Breast epithelium (tissue), 3 donors: Measurements from ENCODE around the gene TENM4.

Source experiments
- CTCF ChIP-seq, 3 donors: fragments of 450-650 bp; IDR thresholded peaks; one replicate each; pipeline ENCODE4 v1.5.1; 2016 to 2017; ENCODE audit warnings: antibody characterized with exemption in 3 of 3, mild to moderate bottlenecking in 3 of 3, moderate library complexity in 3 of 3
- POLR2AphosphoS5 ChIP-seq, 3 donors: sonication (generic); formaldehyde crosslinking; IDR thresholded peaks; one replicate each; pipeline ENCODE4 v1.6.1; 2017; ENCODE audit warnings: antibody characterized with exemption in 3 of 3

- TF ChIP-seq CTCF (IDR thresholded peaks at IDR 0.05) (no peak), POLR2AphosphoS5 (IDR thresholded peaks at IDR 0.05) (no peak)
These were observed 533.2 kb downstream of the TENM4 start for GRCh38 chr11:78907636-78908035.
